T-helper 9 cell (primary cell): Measurements from ENCODE around the gene SFRP2.

Experiments used
- DNase-seq: peaks from one replicate; pipeline ENCODE4 v3.0.0-alpha.2; 2020

SFRP2 gene

GRCh38 chr4:153794006-153794405 lies 5.1 kb upstream of the SFRP2 start:
- DNase-seq = no peak

- no peak for DNase-seq
These were observed 3.9 kb upstream of the SFRP2 start for GRCh38 chr4:153792618-153793247.

GRCh38 chr4:153791746-153792617 lies 3.1 kb upstream of the SFRP2 start:
- DNase-seq = no peak

- DNase-seq = no peak
These were observed 2.2 kb upstream of the SFRP2 start for GRCh38 chr4:153790962-153791551.

GRCh38 chr4:153790500-153790865 lies 1.6 kb upstream of the SFRP2 start:
- DNase-seq = no peak

GRCh38 chr4:153789741-153790499 lies 1.0 kb upstream of the SFRP2 start:
- no peak for DNase-seq

GRCh38 chr4:153788051-153788412 lies 851 bp downstream of the SFRP2 start:
- DNase-seq = no peak

- no peak for DNase-seq
These were observed 1.3 kb downstream of the SFRP2 start for GRCh38 chr4:153787575-153787974.

- DNase-seq = no peak
These were observed 1.8 kb downstream of the SFRP2 start for GRCh38 chr4:153787061-153787560.

- DNase-seq = no peak
These were observed 2.8 kb downstream of the SFRP2 start for GRCh38 chr4:153785910-153786721.

GRCh38 chr4:153784166-153784699 lies 4.7 kb downstream of the SFRP2 start:
- DNase-seq = no peak

GRCh38 chr4:153782581-153782980 lies 6.3 kb downstream of the SFRP2 start:
- DNase-seq = no peak

GRCh38 chr4:153781717-153782416 lies 7.0 kb downstream of the SFRP2 start:
- DNase-seq = no peak

GRCh38 chr4:153781280-153781679 lies 7.6 kb downstream of the SFRP2 start:
- DNase-seq = no peak

- no peak for DNase-seq
These were observed 8.0 kb downstream of the SFRP2 start for GRCh38 chr4:153780876-153781275.

GRCh38 chr4:153780221-153780620 lies 8.7 kb downstream of the SFRP2 start:
- no peak for DNase-seq

GRCh38 chr4:153778383-153778782 lies 10.5 kb downstream of the SFRP2 start:
- DNase-seq = no peak

GRCh38 chr4:153777421-153777820 lies 11.5 kb downstream of the SFRP2 start:
- DNase-seq = no peak

GRCh38 chr4:153776601-153777000 lies 12.3 kb downstream of the SFRP2 start:
- no peak for DNase-seq

- DNase-seq = no peak
These were observed 15.6 kb downstream of the SFRP2 start for GRCh38 chr4:153773236-153773690.

GRCh38 chr4:153771046-153771445 lies 17.8 kb downstream of the SFRP2 start:
- DNase-seq = no peak
